H1 (cell line): Measurements from ENCODE around the gene TRAT1. TPM values are rescaled to one million over a fixed set of nuclear protein-coding genes. Genes with fewer than 3 reads are reported as not detected.

ENCODE experiments used
- CTCF ChIA-PET: fragments of 300-600 bp; sonication (Branson Sonifier 250); formaldehyde crosslinking; loops from one replicate; lab custom pipeline; 2021; ENCODE audit not compliant: partially characterized antibody; lab: Charles Lee
- POLR2A ChIA-PET: fragments of 300-600 bp; sonication (Branson Sonifier 250); formaldehyde crosslinking; loops from one replicate; lab custom pipeline; 2021; ENCODE audit warnings: inconsistent platforms; ENCODE audit not compliant: partially characterized antibody; lab: Charles Lee
- DNase-seq, 2 experiments: peaks; one replicate each; pipeline versions ENCODE4 v3.0.0 to v3.0.0-alpha.2; 2010 to 2022; ENCODE audit warnings: low spot score in 2 of 2, low read depth in 1 of 2, mixed read lengths in 1 of 2
- FAIRE-seq: peaks from 2 replicates; lab custom pipeline; 2011; peaks lifted over from hg19 to GRCh38; lab: Jason Lieb, UNC
- H2AFZ ChIP-seq: 2 replicates; pipeline ENCODE4 v1.8.1; 2012; ENCODE audit warnings: low read length, inconsistent platforms
- H2AK5ac ChIP-seq: 2 replicates; pipeline ENCODE4 v1.6.1; 2013; ENCODE audit warnings: low read depth, low read length
- H2BK120ac ChIP-seq: replicated peaks from 2 replicates; pipeline ENCODE3; 2013; ENCODE audit warnings: low read depth, low read length, inconsistent platforms
- H2BK12ac ChIP-seq: 2 replicates; pipeline ENCODE4 v1.6.1; 2013; ENCODE audit warnings: low read depth, low read length
- H2BK15ac ChIP-seq: 2 replicates; pipeline ENCODE4 v1.6.1; 2013; ENCODE audit warnings: low read length
- H2BK20ac ChIP-seq: 2 replicates; pipeline ENCODE4 v1.6.1; 2013; ENCODE audit warnings: low read length
- H2BK5ac ChIP-seq: 2 replicates; pipeline ENCODE4 v1.6.1; 2013; ENCODE audit warnings: low read depth, low read length
- H3K14ac ChIP-seq: 2 replicates; pipeline ENCODE4 v1.6.1; 2013; ENCODE audit warnings: inconsistent platforms; ENCODE audit not compliant: insufficient read length
- H3K18ac ChIP-seq: 2 replicates; pipeline ENCODE4 v1.6.1; 2013; ENCODE audit warnings: low read length; ENCODE audit errors: extremely low read depth
- H3K23ac ChIP-seq: 2 replicates; pipeline ENCODE4 v1.6.1; 2013; ENCODE audit warnings: inconsistent platforms; ENCODE audit not compliant: insufficient read length
- H3K23me2 ChIP-seq: 2 replicates; pipeline ENCODE4 v1.6.1; 2013; ENCODE audit warnings: low read depth, low read length
- H3K27ac ChIP-seq: 2 replicates; pipeline ENCODE4 v1.6.1; 2011; ENCODE audit warnings: low read depth, low read length, inconsistent platforms
- H3K27me3 ChIP-seq, 4 experiments: replicated peaks in 1 of 4; 1 replicate in 1 of 4; 2 replicates in 3 of 4; pipeline versions ENCODE4 v1.6.1 to v1.8.1; 2011 to 2013; ENCODE audit warnings: low read length in 3 of 4, mild to moderate bottlenecking in 3 of 4, inconsistent platforms in 2 of 4, mixed read lengths in 2 of 4, moderate library complexity in 1 of 4; ENCODE audit not compliant: control insufficient read depth in 3 of 4, insufficient read depth in 3 of 4; ENCODE audit errors: extremely low read depth in 1 of 4
- H3K36me3 ChIP-seq, 4 experiments: 2 replicates each; pipeline versions ENCODE4 v1.6.1 to v1.8.1; 2011 to 2013; ENCODE audit warnings: mild to moderate bottlenecking in 4 of 4, low read length in 3 of 4, moderate library complexity in 2 of 4, control low read depth in 1 of 4, inconsistent platforms in 1 of 4; ENCODE audit not compliant: insufficient read depth in 4 of 4, control insufficient read depth in 2 of 4
- H3K4ac ChIP-seq: replicated peaks from 2 replicates; pipeline ENCODE3; 2013; ENCODE audit warnings: low read length, low read depth, mixed read lengths, inconsistent platforms; ENCODE audit not compliant: insufficient read length
- H3K4me1 ChIP-seq, 4 experiments: replicated peaks in 1 of 4; 1 replicate in 1 of 4; 2 replicates in 3 of 4; pipeline versions ENCODE4 v1.6.1 to v1.8.1; 2011 to 2013; ENCODE audit warnings: low read length in 3 of 4, inconsistent platforms in 2 of 4, mixed read lengths in 1 of 4; ENCODE audit not compliant: insufficient read depth in 4 of 4, control insufficient read depth in 3 of 4
- H3K4me2 ChIP-seq, 2 experiments: 2 replicates each; pipeline versions ENCODE4 v1.6.1 to v1.8.1; 2011 to 2013; ENCODE audit warnings: low read depth in 2 of 2, low read length in 2 of 2, control low read depth in 1 of 2, inconsistent platforms in 1 of 2, mild to moderate bottlenecking in 1 of 2; ENCODE audit not compliant: insufficient read depth in 1 of 2
- H3K4me3 ChIP-seq, 4 experiments: fragments of 200-600, 300-600 bp in 1 of 4; sonication (generic), shearing (Covaris generic), sonication (Bioruptor Twin) in 1 of 4; 2 replicates each; pipeline versions ENCODE4 v1.5.1 to v1.8.1; 2011 to 2016; ENCODE audit warnings: low read length in 4 of 4, low read depth in 3 of 4, control low read depth in 2 of 4, inconsistent platforms in 2 of 4, mild to moderate bottlenecking in 2 of 4, mixed read lengths in 1 of 4, moderate library complexity in 1 of 4; ENCODE audit not compliant: insufficient read depth in 2 of 4; ENCODE audit errors: extremely low read depth in 1 of 4
- H3K56ac ChIP-seq: replicated peaks from 2 replicates; pipeline ENCODE3; 2013; ENCODE audit warnings: low read depth, mild to moderate bottlenecking, mixed read lengths, low read length, inconsistent platforms; ENCODE audit not compliant: insufficient read length
- H3K79me1 ChIP-seq: 2 replicates; pipeline ENCODE4 v1.6.1; 2013; ENCODE audit warnings: low read depth, low read length, control low read depth
- H3K79me2 ChIP-seq, 2 experiments: 2 replicates each; pipeline versions ENCODE4 v1.6.1 to v1.8.1; 2012 to 2013; ENCODE audit warnings: low read length in 2 of 2, mild to moderate bottlenecking in 2 of 2, inconsistent platforms in 1 of 2; ENCODE audit not compliant: insufficient read depth in 2 of 2, control insufficient read depth in 1 of 2
- H3K9ac ChIP-seq, 4 experiments: replicated peaks in 1 of 4; 1 replicate in 1 of 4; 2 replicates in 3 of 4; pipeline versions ENCODE4 v1.6.1 to v1.8.1; 2011 to 2013; ENCODE audit warnings: low read depth in 3 of 4, low read length in 3 of 4, control low read depth in 2 of 4, mild to moderate bottlenecking in 2 of 4, moderate library complexity in 2 of 4, inconsistent platforms in 1 of 4; ENCODE audit errors: extremely low read depth in 1 of 4
- H3K9me3 ChIP-seq, 2 experiments: 2 replicates each; pipeline versions ENCODE4 v1.6.1 to v1.8.1; 2012 to 2013; ENCODE audit warnings: mild to moderate bottlenecking in 2 of 2, moderate library complexity in 2 of 2, control low read depth in 1 of 2, inconsistent platforms in 1 of 2, low read depth in 1 of 2, low read length in 1 of 2, mixed read lengths in 1 of 2; ENCODE audit not compliant: insufficient read depth in 2 of 2
- H4K20me1 ChIP-seq, 2 experiments: replicated peaks in 1 of 2; 2 replicates each; pipeline versions ENCODE3 to v1.8.1; 2011 to 2013; ENCODE audit warnings: inconsistent platforms in 2 of 2, low read length in 2 of 2, mild to moderate bottlenecking in 1 of 2; ENCODE audit not compliant: insufficient read depth in 2 of 2, control insufficient read depth in 1 of 2
- H4K5ac ChIP-seq: 2 replicates; pipeline ENCODE4 v1.6.1; 2013; ENCODE audit warnings: low read length, low read depth, mixed read lengths, inconsistent platforms; ENCODE audit not compliant: insufficient read length
- H4K8ac ChIP-seq: 2 replicates; pipeline ENCODE4 v1.8.0; 2013; ENCODE audit warnings: mild to moderate bottlenecking, moderate library complexity, low read length, inconsistent platforms; ENCODE audit not compliant: insufficient read depth; ENCODE audit errors: extremely low read depth
- H4K91ac ChIP-seq: replicated peaks from 2 replicates; pipeline ENCODE3; 2013; ENCODE audit warnings: low read length, mixed read lengths, inconsistent platforms; ENCODE audit not compliant: insufficient read length
- CBX5 ChIP-seq: fragments of 300-800, 300-1000 bp; sonication (generic); IDR thresholded peaks from 2 replicates; pipeline ENCODE4 v1.7.1; 2016; ENCODE audit warnings: antibody characterized with exemption, low read length, low read depth
- FOSL1 ChIP-seq: IDR thresholded peaks from 2 replicates; pipeline ENCODE4 v1.6.1; 2011; ENCODE audit warnings: mild to moderate bottlenecking, low read depth, low read length, moderate library complexity; ENCODE audit not compliant: insufficient read depth
- GABPA ChIP-seq: IDR thresholded peaks from 2 replicates; pipeline ENCODE4 v1.6.1; 2011; ENCODE audit warnings: mild to moderate bottlenecking, low read length, moderate library complexity, borderline replicate concordance; ENCODE audit not compliant: insufficient read depth
- HDAC6 ChIP-seq: IDR thresholded peaks from one replicate; pipeline ENCODE4 v1.7.1; 2012; ENCODE audit warnings: low read depth, mild to moderate bottlenecking, inconsistent platforms, low read length, moderate library complexity
- JUND ChIP-seq: IDR thresholded peaks from 2 replicates; pipeline ENCODE4 v1.6.1; 2011; ENCODE audit warnings: mild to moderate bottlenecking, improper control_type of control experiment, low read length
- KDM1A ChIP-seq: fragments of 200-600, 300-600 bp; sonication (generic); IDR thresholded peaks from 2 replicates; pipeline ENCODE4 v1.7.1; 2016; ENCODE audit warnings: mild to moderate bottlenecking, low read length, borderline replicate concordance
- NANOG ChIP-seq: IDR thresholded peaks from 2 replicates; pipeline ENCODE4 v1.6.1; 2011; ENCODE audit warnings: low read length, low read depth, mild to moderate bottlenecking, inconsistent platforms; ENCODE audit not compliant: insufficient read depth, poor library complexity, severe bottlenecking
- SIRT6 ChIP-seq: IDR thresholded peaks from one replicate; pipeline ENCODE4 v1.7.1; 2012; ENCODE audit warnings: low read length, inconsistent platforms
- SRF ChIP-seq: IDR thresholded peaks from 2 replicates; pipeline ENCODE4 v1.6.1; 2011; ENCODE audit warnings: mild to moderate bottlenecking, low read depth, low read length, moderate library complexity
- WGBS, 2 experiments: shearing (Covaris generic) in 1 of 2; methylation state at CpG; one replicate each; pipeline versions ENCODE4 v1.1.6 to v1.1.7; 2013 to 2015; ENCODE audit warnings: low lambda C conversion rate in 2 of 2, mixed read lengths in 2 of 2, inconsistent platforms in 1 of 2, low coverage in 1 of 2, missing lambda C conversion rate in 1 of 2; ENCODE audit not compliant: insufficient replicate concordance in 2 of 2, insufficient coverage in 1 of 2, insufficient read length in 1 of 2; ENCODE audit errors: extremely low coverage in 1 of 2, missing lambda C conversion rate in 1 of 2; 5-methylcytosine and 5-hydroxymethylcytosine counted together
- polyA plus RNA-seq, 7 experiments: library from polyadenylated mRNA; depleted of rRNA in 3 of 7; stranded (reverse) in 5 of 7; unstranded in 2 of 7; fragments of >200 nt in 5 of 7; fragments of 200-250 nt in 2 of 7; gene quantifications; 1 replicate in 5 of 7; 2 replicates in 1 of 7; 4 replicates in 1 of 7; pipeline versions ENCODE4 v1.2.1 to v1.2.3, GENCODE V29; 2011 to 2013; ENCODE audit warnings: missing spikeins in 2 of 7, mixed read lengths in 2 of 7
- total RNA-seq: library from RNA; stranded (reverse); fragmentation: NEBNext Ultra II Directional; extraction: Animal tissue kit (Norgen Biotek cat#: 25700); gene quantifications from 2 replicates; pipeline ENCODE4 v1.2.1, GENCODE V29; 2021
- TF ChIP-seq, protein P1 (sequence below), 3 experiments: IDR thresholded peaks; 1 replicate in 2 of 3; 2 replicates in 1 of 3; pipeline versions ENCODE4 v1.5.1 to v1.6.1; 2011; ENCODE audit warnings: low read length in 3 of 3, mild to moderate bottlenecking in 3 of 3, inconsistent platforms in 2 of 3, low read depth in 1 of 3, moderate library complexity in 1 of 3; ENCODE audit not compliant: insufficient read depth in 1 of 3; ENCODE audit errors: control extremely low read depth in 1 of 3

TRAT1 gene
- total and polyA plus RNA-seq, 2 of the 8 experiments (the other 6 are each of a cell fraction or from before 2014, with no cell fraction given): not detected

DNA sequence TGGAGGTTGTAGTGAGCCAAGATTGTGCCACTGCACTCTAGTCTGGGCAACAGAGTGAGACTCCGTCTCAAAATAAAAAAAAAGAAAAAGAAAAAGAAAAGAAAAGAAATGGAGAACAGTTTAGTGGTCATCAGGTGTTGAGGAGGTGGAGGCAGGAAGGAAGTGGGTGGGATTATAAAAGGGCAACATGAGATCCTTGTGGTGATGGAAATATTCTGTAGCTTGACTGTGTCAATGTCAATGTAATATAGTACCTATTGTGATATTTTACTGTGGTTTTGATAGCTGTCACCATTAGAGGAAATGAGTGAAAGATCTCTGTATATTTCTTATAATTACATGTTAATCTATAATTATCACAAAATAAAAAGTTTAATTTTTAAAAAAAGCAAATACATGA is 60.8 kb downstream of the TRAT1 start:
- Histone ChIP-seq H2BK20ac (no peak overlapping the region), H3K14ac (no peak overlapping the region), H2BK5ac (no peak overlapping the region), H3K23me2 (no peaks in the 10 kb centered on the region), H4K20me1 (no peaks in the 10 kb centered on the region), H4K8ac (no peak overlapping the region), H3K9me3 (no peaks in the 10 kb centered on the region), H2AK5ac (no peak overlapping the region), H3K56ac (no peak overlapping the region), H3K4ac (no peak overlapping the region), H2BK15ac (no peak overlapping the region), H3K79me1 (no peaks in the 10 kb centered on the region), H2BK120ac (no peak overlapping the region), H3K4me2 (no peak overlapping the region), H4K5ac (no peak overlapping the region), H2BK12ac (no peak overlapping the region), H3K36me3 (no peaks in the 10 kb centered on the region), H3K27me3 (no peaks in the 10 kb centered on the region), H2AFZ (no peak overlapping the region), H3K4me1 (peaks cover 0 to 3% (median 0%) of the 10 kb centered on the region in 4 experiments; a peak in 2 of 7 replicates), H3K4me3 (no peak overlapping the region), H3K79me2 (no peaks in the 10 kb centered on the region), H3K27ac (no peak overlapping the region), H3K23ac (no peak overlapping the region), H4K91ac (no peak overlapping the region), H3K9ac (no peak overlapping the region), H3K18ac (no peak overlapping the region)
- POLR2A ChIA-PET: no interaction called here
- DNase-seq: no peak
- 0% methylated on average over 1 of the region's 1 CpG; no CpG with 5 or more reads in 1 of the 2 experiments for whole genome bisulfite sequencing, 2 experiments
- CTCF ChIA-PET: interaction anchor here (0.7 to 1.7 kb wide), 2 partner anchors 63 to 219 kb away, joined by 3 to 5 read pairs; no protein-coding TSS in a partner anchor
- no peak for FAIRE-seq
- TF ChIP-seq NANOG (no peak), JUND (no peak), KDM1A (no peak), CBX5 (no peak), FOSL1 (no peak), SRF (no peak), HDAC6 (no peak), GABPA (no peak), SIRT6 (no peak)
- TF ChIP-seq, protein P1, sequence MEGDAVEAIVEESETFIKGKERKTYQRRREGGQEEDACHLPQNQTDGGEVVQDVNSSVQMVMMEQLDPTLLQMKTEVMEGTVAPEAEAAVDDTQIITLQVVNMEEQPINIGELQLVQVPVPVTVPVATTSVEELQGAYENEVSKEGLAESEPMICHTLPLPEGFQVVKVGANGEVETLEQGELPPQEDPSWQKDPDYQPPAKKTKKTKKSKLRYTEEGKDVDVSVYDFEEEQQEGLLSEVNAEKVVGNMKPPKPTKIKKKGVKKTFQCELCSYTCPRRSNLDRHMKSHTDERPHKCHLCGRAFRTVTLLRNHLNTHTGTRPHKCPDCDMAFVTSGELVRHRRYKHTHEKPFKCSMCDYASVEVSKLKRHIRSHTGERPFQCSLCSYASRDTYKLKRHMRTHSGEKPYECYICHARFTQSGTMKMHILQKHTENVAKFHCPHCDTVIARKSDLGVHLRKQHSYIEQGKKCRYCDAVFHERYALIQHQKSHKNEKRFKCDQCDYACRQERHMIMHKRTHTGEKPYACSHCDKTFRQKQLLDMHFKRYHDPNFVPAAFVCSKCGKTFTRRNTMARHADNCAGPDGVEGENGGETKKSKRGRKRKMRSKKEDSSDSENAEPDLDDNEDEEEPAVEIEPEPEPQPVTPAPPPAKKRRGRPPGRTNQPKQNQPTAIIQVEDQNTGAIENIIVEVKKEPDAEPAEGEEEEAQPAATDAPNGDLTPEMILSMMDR (IDR thresholded peaks at IDR 0.05; ENCODE audit: control extremely low read depth in 1 of 3, insufficient read depth in 1 of 3, low read depth in 1 of 3, low read length in 3 of 3): no peak
